Naive thymus-derived CD8-positive, alpha-beta T cell (primary cell): ENCODE data around the gene RNF212B. TPM values are rescaled to one million over a fixed set of nuclear protein-coding genes. Genes with fewer than 3 reads are reported as not detected.
"Not testable (repeated sequence)": the region's sequence is repeated elsewhere in the genome, so short reads cannot be mapped to it uniquely, and the experiment has no call there.

ENCODE experiments used
- ATAC-seq, 2 donors: fragments of 150-1000 bp; cut with Tn5 transposase in 1 of 2; sonication (Bioruptor Pico), chemical (Tn5 transposase) in 1 of 2; 1 replicate in 1 of 2; 2 replicates in 1 of 2; pipeline ENCODE4 v1.10.0; 2021; ENCODE audit warnings: mild to moderate bottlenecking in 2 of 2, moderate library complexity in 2 of 2
- POLR2A ChIA-PET: fragments of 350-600 bp; sonication (Branson Sonifier 250); formaldehyde crosslinking; loops from one replicate; lab custom pipeline; 2021; ENCODE audit warnings: antibody characterized with exemption; lab: Charles Lee
- DNase-seq, 10 donors: peaks; one replicate each; pipeline versions ENCODE4 v3.0.0 to v3.0.0-alpha.2; 2020 to 2022
- H3K27ac Mint-ChIP-seq, 10 donors: one replicate each; pipeline ENCODE4 v1.8.0; 2020 to 2022; ENCODE audit warnings: mild to moderate bottlenecking in 10 of 10, mixed read lengths in 10 of 10, moderate library complexity in 4 of 10, inconsistent platforms in 1 of 10
- H3K27me3 Mint-ChIP-seq, 5 donors: one replicate each; pipeline ENCODE4 v1.8.0; 2021 to 2022; ENCODE audit warnings: mixed read lengths in 5 of 5
- H3K36me3 Mint-ChIP-seq, 3 donors: one replicate each; pipeline ENCODE4 v1.8.0; 2020 to 2022; ENCODE audit warnings: mixed read lengths in 3 of 3, mild to moderate bottlenecking in 2 of 3, inconsistent platforms in 1 of 3
- H3K4me1 Mint-ChIP-seq, 4 donors: one replicate each; pipeline ENCODE4 v1.8.0; 2021 to 2022; ENCODE audit warnings: mixed read lengths in 4 of 4
- H3K4me3 Mint-ChIP-seq, 10 donors: one replicate each; pipeline ENCODE4 v1.8.0; 2020 to 2022; ENCODE audit warnings: mild to moderate bottlenecking in 10 of 10, mixed read lengths in 10 of 10, moderate library complexity in 6 of 10, inconsistent platforms in 1 of 10
- H3K9me3 Mint-ChIP-seq, 9 donors: one replicate each; pipeline ENCODE4 v1.8.0; 2020 to 2022; ENCODE audit warnings: mixed read lengths in 9 of 9, mild to moderate bottlenecking in 3 of 9, inconsistent platforms in 1 of 9, moderate library complexity in 1 of 9
- polyA plus RNA-seq, 3 donors: library from polyadenylated mRNA; unstranded; fragments of 300-500 nt; fragmentation: Illumina TruSeq; gene quantifications; one replicate each; pipeline ENCODE4 v1.2.3, GENCODE V29; 2021
- total RNA-seq, 8 experiments: library from RNA in 2 of 8; stranded (reverse) in 2 of 8; gene quantifications; one replicate each; pipeline ENCODE4 v1.2.3 and lab custom pipeline; 2021 to 2026

Gene RNF212B
- total and polyA plus RNA-seq, 5 experiments from 2014 or later: not detected

GRCh38 chr14:23249824-23250223 lies 12.1 kb downstream of the RNF212B start:
- POLR2A ChIA-PET: no interaction called here
- Mint-ChIP-seq H3K9me3 (no peaks in the 10 kb centered on the region), H3K27ac (no peak overlapping the region), H3K4me3 (no peak overlapping the region), H3K27me3 (peaks cover 3 to 39% (median 13%) of the 10 kb centered on the region in 5 donors), H3K4me1 (no peaks in the 10 kb centered on the region), H3K36me3 (no peaks in the 10 kb centered on the region)
- DNase-seq (no peak), ATAC-seq (no peak)

- DNase-seq (no peak), ATAC-seq (no peak)
- Mint-ChIP-seq H3K4me3 (no peak overlapping the region), H3K36me3 (no peaks in the 10 kb centered on the region), H3K4me1 (no peaks in the 10 kb centered on the region), H3K9me3 (no peaks in the 10 kb centered on the region), H3K27me3 (peaks cover 3 to 39% (median 13%) of the 10 kb centered on the region in 5 donors), H3K27ac (no peak overlapping the region)
- POLR2A ChIA-PET: no interaction called here
These were observed 14.3 kb downstream of the RNF212B start for GRCh38 chr14:23252006-23252405.

GRCh38 chr14:23252420-23253333 lies 14.9 kb downstream of the RNF212B start:
- Mint-ChIP-seq H3K9me3 (no peaks in the 10 kb centered on the region), H3K4me1 (no peaks in the 10 kb centered on the region)
- no peak for ATAC-seq

GRCh38 chr14:23258256-23258655 lies 20.5 kb downstream of the RNF212B start:
- POLR2A ChIA-PET: interaction anchor here (0.6 kb wide), 1 partner anchor 63 kb away, joined by 5 read pairs; the partner anchor contains the start of gene PABPN1
- ATAC-seq: no peak
- H3K4me1 Mint-ChIP-seq: no peaks in the 10 kb centered on the region
- no peak for DNase-seq
- no peak overlapping the region for H3K27ac Mint-ChIP-seq
- H3K27me3 Mint-ChIP-seq: peaks cover 11 to 63% (median 29%) of the 10 kb centered on the region in 5 donors
- no peaks in the 10 kb centered on the region for H3K9me3 Mint-ChIP-seq
- H3K4me3 Mint-ChIP-seq: no peak overlapping the region
- H3K36me3 Mint-ChIP-seq: peaks cover 0 to 1% (median 0%) of the 10 kb centered on the region in 3 donors

More at GRCh38 chr14:23252420-23253333, 14.9 kb downstream of the RNF212B start:
- H3K27me3 Mint-ChIP-seq: peaks cover 4 to 41% (median 13%) of the 10 kb centered on the region in 5 donors
- DNase-seq: no peak
- POLR2A ChIA-PET: no interaction called here
- no peak overlapping the region for H3K4me3 Mint-ChIP-seq
- H3K27ac Mint-ChIP-seq: no peak overlapping the region
- H3K36me3 Mint-ChIP-seq: no peaks in the 10 kb centered on the region

- H3K27ac Mint-ChIP-seq: no peak overlapping the region
- no peak overlapping the region for H3K4me3 Mint-ChIP-seq
- no peaks in the 10 kb centered on the region for H3K4me1 Mint-ChIP-seq
- no peaks in the 10 kb centered on the region for H3K9me3 Mint-ChIP-seq
- peaks cover 0 to 1% (median 0%) of the 10 kb centered on the region in 3 donors for H3K36me3 Mint-ChIP-seq
- POLR2A ChIA-PET: interaction anchor here (0.7 to 0.9 kb wide), 2 partner anchors 88 to 164 kb away, joined by 3 read pairs; no protein-coding TSS in a partner anchor
- no peak for ATAC-seq
- H3K27me3 Mint-ChIP-seq: peaks cover 9 to 59% (median 30%) of the 10 kb centered on the region in 5 donors
- DNase-seq: no peak
These were observed 21.7 kb downstream of the RNF212B start for GRCh38 chr14:23259426-23259825.

GRCh38 chr14:23260849-23261248 lies 23.1 kb downstream of the RNF212B start:
- H3K36me3 Mint-ChIP-seq, H3K4me3 Mint-ChIP-seq, H3K9me3 Mint-ChIP-seq, ATAC-seq, POLR2A ChIA-PET, H3K4me1 Mint-ChIP-seq, H3K27ac Mint-ChIP-seq, DNase-seq: not testable (repeated sequence)
- peaks cover 11 to 59% (median 37%) of the 10 kb centered on the region in 5 donors for H3K27me3 Mint-ChIP-seq

GRCh38 chr14:23269193-23269592 lies 31.5 kb downstream of the RNF212B start:
- Mint-ChIP-seq H3K27me3 (peaks cover 0 to 10% (median 1%) of the 10 kb centered on the region in 5 donors), H3K36me3 (no peaks in the 10 kb centered on the region), H3K27ac (no peak overlapping the region), H3K4me3 (no peak overlapping the region), H3K4me1 (peaks cover 0 to 1% (median 0%) of the 10 kb centered on the region in 4 donors), H3K9me3 (no peaks in the 10 kb centered on the region)
- POLR2A ChIA-PET: no interaction called here
- DNase-seq (no peak), ATAC-seq (no peak)

- ATAC-seq: no peak
- Mint-ChIP-seq H3K36me3 (peaks cover 0 to 11% (median 8%) of the 10 kb centered on the region in 3 donors), H3K4me3 (no peak overlapping the region), H3K27ac (peak overlapping the region in 1 of 10 donors; percentile 55), H3K9me3 (no peaks in the 10 kb centered on the region), H3K27me3 (no peaks in the 10 kb centered on the region), H3K4me1 (peaks cover 0 to 8% (median 2%) of the 10 kb centered on the region in 4 donors)
- no peak for DNase-seq
- POLR2A ChIA-PET: no interaction called here
These were observed 37.7 kb downstream of the RNF212B start for GRCh38 chr14:23275412-23275811.

GRCh38 chr14:23277189-23277588 lies 39.5 kb downstream of the RNF212B start:
- Mint-ChIP-seq H3K27me3 (no peaks in the 10 kb centered on the region), H3K36me3 (peaks cover 0 to 11% (median 8%) of the 10 kb centered on the region in 3 donors), H3K27ac (no peak overlapping the region), H3K4me1 (peaks cover 0 to 16% (median 1%) of the 10 kb centered on the region in 4 donors), H3K9me3 (no peaks in the 10 kb centered on the region), H3K4me3 (no peak overlapping the region)
- DNase-seq (no peak), ATAC-seq (no peak)
- POLR2A ChIA-PET: interaction anchor here (1.1 kb wide), 1 partner anchor 25 kb away, joined by 3 read pairs; the partner anchor contains the start of gene PPP1R3E

- peak overlapping the region in 1 of 10 donors; percentile 24 for H3K27ac Mint-ChIP-seq
These were observed 40.2 kb downstream of the RNF212B start for GRCh38 chr14:23277928-23278327.

GRCh38 chr14:23281247-23281646 lies 43.5 kb downstream of the RNF212B start:
- Mint-ChIP-seq H3K4me3 (no peak overlapping the region), H3K27me3 (no peaks in the 10 kb centered on the region), H3K9me3 (no peaks in the 10 kb centered on the region), H3K4me1 (peaks cover 6 to 33% (median 28%) of the 10 kb centered on the region in 4 donors), H3K36me3 (peaks cover 0 to 2% (median 0%) of the 10 kb centered on the region in 3 donors), H3K27ac (no peak overlapping the region)
- POLR2A ChIA-PET: no interaction called here
- DNase-seq (no peak), ATAC-seq (no peak)

More at GRCh38 chr14:23277928-23278327, 40.2 kb downstream of the RNF212B start:
- H3K4me3 Mint-ChIP-seq, ATAC-seq, POLR2A ChIA-PET, DNase-seq, H3K9me3 Mint-ChIP-seq, H3K27me3 Mint-ChIP-seq: not testable (repeated sequence)
- peaks cover 3 to 19% (median 4%) of the 10 kb centered on the region in 4 donors for H3K4me1 Mint-ChIP-seq
- peaks cover 0 to 11% (median 8%) of the 10 kb centered on the region in 3 donors for H3K36me3 Mint-ChIP-seq

- DNase-seq: peak in 4 of 10 donors; percentile 7 to 32 (median 20)
- no peak for ATAC-seq
- H3K36me3 Mint-ChIP-seq: no peaks in the 10 kb centered on the region
- no peaks in the 10 kb centered on the region for H3K27me3 Mint-ChIP-seq
- POLR2A ChIA-PET: interaction anchor here (0.6 to 3.8 kb wide), 5 partner anchors 12 to 585 kb away, joined by 3 to 57 read pairs (median 14); partner anchors contain the start of genes CEBPE, PABPN1 and PPP1R3E
- H3K9me3 Mint-ChIP-seq: no peaks in the 10 kb centered on the region
- H3K27ac Mint-ChIP-seq: peak overlapping the region; percentile 82 to 97 (median 94)
- H3K4me3 Mint-ChIP-seq: peak overlapping the region; percentile 90 to 100 (median 98)
- peaks cover 6 to 37% (median 33%) of the 10 kb centered on the region in 4 donors for H3K4me1 Mint-ChIP-seq
These were observed 47.2 kb downstream of the RNF212B start for GRCh38 chr14:23284654-23285529.
